CD4-positive, alpha-beta T cell (primary cell): Measurements from ENCODE around the gene FOXO3. TPM values are rescaled to one million over a fixed set of nuclear protein-coding genes. Genes with fewer than 3 reads are reported as not detected.

ENCODE experiments used
- ATAC-seq: fragments of 200-7000 bp; cut with Tn5 transposase; one replicate; pipeline ENCODE4 v1.10.0; 2022; ENCODE audit warnings: mild to moderate bottlenecking; ENCODE audit not compliant: poor library complexity
- CTCF ChIA-PET: fragments of 350-600 bp; sonication (Branson Sonifier 250); formaldehyde crosslinking; loops from one replicate; lab custom pipeline; 2021; ENCODE audit warnings: antibody characterized with exemption, inconsistent platforms; lab: Charles Lee
- POLR2A ChIA-PET: fragments of 350-600 bp; sonication (Branson Sonifier 250); formaldehyde crosslinking; loops from one replicate; lab custom pipeline; 2021; ENCODE audit warnings: antibody characterized with exemption, inconsistent platforms; lab: Charles Lee
- DNase-seq, 14 experiments: peaks; one replicate each; pipeline ENCODE4 v3.0.0-alpha.2; 2013 to 2020; ENCODE audit warnings: mixed read lengths in 2 of 14
- H3K27ac ChIP-seq, 2 donors: one replicate each; pipeline versions ENCODE4 v1.5.1 to v1.7.0; 2013; ENCODE audit warnings: low read length in 2 of 2, low read depth in 1 of 2, mild to moderate bottlenecking in 1 of 2
- H3K27me3 ChIP-seq, 2 experiments: 1 replicate in 1 of 2; 2 replicates in 1 of 2; pipeline versions ENCODE4 v1.6.1 to v1.7.0; 2013; ENCODE audit warnings: low read length in 2 of 2, control low read depth in 1 of 2, mild to moderate bottlenecking in 1 of 2, moderate library complexity in 1 of 2; ENCODE audit not compliant: insufficient read depth in 2 of 2, control insufficient read depth in 1 of 2
- H3K36me3 ChIP-seq: one replicate; pipeline ENCODE4 v1.6.1; 2013; ENCODE audit warnings: low read length, control low read depth; ENCODE audit not compliant: insufficient read depth
- H3K4me1 ChIP-seq: one replicate; pipeline ENCODE4 v1.6.1; 2013; ENCODE audit warnings: low read length, control low read depth; ENCODE audit not compliant: insufficient read depth
- H3K4me3 ChIP-seq: one replicate; pipeline ENCODE4 v1.5.1; 2013; ENCODE audit warnings: mild to moderate bottlenecking, low read length, moderate library complexity
- H3K9me3 ChIP-seq, 2 experiments: 1 replicate in 1 of 2; 2 replicates in 1 of 2; pipeline versions ENCODE4 v1.6.1 to v1.7.0; 2013; ENCODE audit warnings: low read length in 2 of 2, mild to moderate bottlenecking in 2 of 2, control low read depth in 1 of 2, moderate library complexity in 1 of 2; ENCODE audit not compliant: control insufficient read depth in 1 of 2, insufficient read depth in 1 of 2
- H3K27ac Mint-ChIP-seq: one replicate; pipeline ENCODE4 v1.8.0; 2020; ENCODE audit warnings: mixed read lengths
- H3K27me3 Mint-ChIP-seq: one replicate; pipeline ENCODE4 v1.8.0; 2021; ENCODE audit warnings: mixed read lengths
- H3K36me3 Mint-ChIP-seq: one replicate; pipeline ENCODE4 v1.8.0; 2021; ENCODE audit warnings: low read depth, mixed read lengths
- H3K4me1 Mint-ChIP-seq: one replicate; pipeline ENCODE4 v1.8.0; 2021; ENCODE audit warnings: low read depth, mixed read lengths
- H3K4me3 Mint-ChIP-seq: one replicate; pipeline ENCODE4 v1.8.0; 2020; ENCODE audit warnings: mild to moderate bottlenecking, mixed read lengths
- H3K9me3 Mint-ChIP-seq: one replicate; pipeline ENCODE4 v1.8.0; 2020; ENCODE audit warnings: mixed read lengths
- CTCF ChIP-seq: fragments of 200-600 bp; IDR thresholded peaks from one replicate; pipeline ENCODE4 v1.8.0; 2022; ENCODE audit warnings: antibody characterized with exemption, mild to moderate bottlenecking
- intact Hi-C, 2 experiments: fragments of 100-400 bp; cut with DNase I in 1 of 2; cut with micrococcal nuclease in 1 of 2; formaldehyde crosslinking; loops; one replicate each; pipeline versions ENCODE4 v1.15.1 to v1.9.0; 2023 to 2025; cut with DNase I, micrococcal nuclease
- total RNA-seq, 174 experiments: library from RNA in 2 of 174; stranded (reverse) in 2 of 174; gene quantifications; one replicate each; pipeline ENCODE4 v1.2.3 and lab custom pipeline; 2021 to 2026

The FOXO3 gene
- total RNA-seq, 2 experiments from 2014 or later = 24.3 to 25.3 TPM

GRCh38 chr6:108706649-108707048 lies 145.9 kb downstream of the FOXO3 start:
- POLR2A ChIA-PET = no interaction called here

DNA sequence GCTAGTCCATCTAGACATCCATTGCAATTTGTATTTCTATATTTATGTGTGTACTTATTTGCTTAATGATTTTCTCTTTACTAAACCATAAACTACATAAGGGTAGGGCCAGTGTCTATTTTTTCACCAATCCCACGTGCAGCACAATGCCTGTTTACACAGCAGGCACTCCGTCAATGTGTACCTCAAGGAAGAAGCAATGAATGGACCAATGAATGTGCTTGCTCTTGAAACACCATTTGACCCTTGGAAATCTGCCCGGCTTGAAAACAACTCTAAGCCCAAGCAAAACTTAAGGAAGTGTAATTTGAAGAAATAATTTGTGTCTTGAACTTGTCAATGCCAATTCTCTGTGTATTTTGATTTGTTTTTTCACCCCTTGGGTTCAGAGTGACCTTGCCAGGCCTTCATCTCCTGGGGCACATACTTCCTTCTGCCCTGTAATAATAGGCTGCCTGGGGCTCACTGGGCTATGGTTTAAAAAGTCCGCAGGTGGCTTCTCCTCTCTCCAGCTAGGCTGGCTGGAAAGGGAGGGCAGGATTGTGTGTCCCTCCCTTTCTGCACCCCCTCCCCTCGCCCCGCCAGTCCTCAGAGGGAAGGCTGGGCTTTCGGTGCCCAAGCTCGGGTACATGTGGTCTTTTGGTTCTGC lies 146.7 kb downstream of the FOXO3 start:
- Histone ChIP-seq H3K36me3 (no peaks in the 10 kb centered on the region), H3K9me3 (peaks cover 0 to 5% of the 10 kb centered on the region in 2 experiments), H3K4me1 (no peaks in the 10 kb centered on the region), H3K4me3 (no peak overlapping the region), H3K27me3 (no peaks in the 10 kb centered on the region), H3K27ac (no peak overlapping the region)
- ATAC-seq (no peak), DNase-seq (no peak)
- H3K36me3 Mint-ChIP-seq = no peaks in the 10 kb centered on the region
- ChIA-PET POLR2A (no interaction called here), CTCF (no interaction called here)
- H3K4me3 Mint-ChIP-seq = no peak overlapping the region
- H3K27me3 Mint-ChIP-seq = no peaks in the 10 kb centered on the region
- no peak overlapping the region for H3K27ac Mint-ChIP-seq
- H3K9me3 Mint-ChIP-seq = peaks cover 2% of the 10 kb centered on the region
- H3K4me1 Mint-ChIP-seq = no peaks in the 10 kb centered on the region
- intact Hi-C loops = no loop called here
- TF ChIP-seq CTCF = no peak

More at GRCh38 chr6:108706649-108707048, 145.9 kb downstream of the FOXO3 start:
- CTCF ChIA-PET = interaction anchor here (0.8 kb wide), 1 partner anchor 12 kb away, joined by 3 read pairs; no protein-coding TSS in a partner anchor
- no peaks in the 10 kb centered on the region for H3K36me3 ChIP-seq
- H3K4me3 Mint-ChIP-seq = no peak overlapping the region
- no peak for TF ChIP-seq CTCF
- H3K27ac ChIP-seq = no peak overlapping the region
- peaks cover 2% of the 10 kb centered on the region for H3K9me3 Mint-ChIP-seq
- H3K27ac Mint-ChIP-seq = no peak overlapping the region
- intact Hi-C loops = no loop called here
- H3K27me3 Mint-ChIP-seq = no peaks in the 10 kb centered on the region
- no peaks in the 10 kb centered on the region for H3K4me1 Mint-ChIP-seq
- DNase-seq = no peak
- H3K36me3 Mint-ChIP-seq = no peaks in the 10 kb centered on the region
- H3K27me3 ChIP-seq = no peaks in the 10 kb centered on the region
- peaks cover 7 to 9% of the 10 kb centered on the region in 2 experiments for H3K9me3 ChIP-seq
- ATAC-seq = no peak
- no peak overlapping the region for H3K4me3 ChIP-seq
- H3K4me1 ChIP-seq = no peaks in the 10 kb centered on the region

GRCh38 chr6:108710030-108710429 lies 149.3 kb downstream of the FOXO3 start:
- Histone ChIP-seq H3K4me1 (peaks cover 12% of the 10 kb centered on the region), H3K36me3 (no peaks in the 10 kb centered on the region), H3K27ac (no peak overlapping the region), H3K9me3 (no peaks in the 10 kb centered on the region), H3K4me3 (no peak overlapping the region), H3K27me3 (no peaks in the 10 kb centered on the region)
- no peak for DNase-seq
- Mint-ChIP-seq H3K9me3 (no peaks in the 10 kb centered on the region), H3K4me3 (no peak overlapping the region), H3K27ac (no peak overlapping the region), H3K27me3 (no peaks in the 10 kb centered on the region), H3K4me1 (peaks cover 9% of the 10 kb centered on the region), H3K36me3 (no peaks in the 10 kb centered on the region)
- ATAC-seq = no peak
- ChIA-PET POLR2A (no interaction called here), CTCF (no interaction called here)
- TF ChIP-seq CTCF = no peak
- intact Hi-C loops = no loop called here
